Measurements from ENCODE around the gene MAGEA10.

MAGEA10 gene

DNA sequence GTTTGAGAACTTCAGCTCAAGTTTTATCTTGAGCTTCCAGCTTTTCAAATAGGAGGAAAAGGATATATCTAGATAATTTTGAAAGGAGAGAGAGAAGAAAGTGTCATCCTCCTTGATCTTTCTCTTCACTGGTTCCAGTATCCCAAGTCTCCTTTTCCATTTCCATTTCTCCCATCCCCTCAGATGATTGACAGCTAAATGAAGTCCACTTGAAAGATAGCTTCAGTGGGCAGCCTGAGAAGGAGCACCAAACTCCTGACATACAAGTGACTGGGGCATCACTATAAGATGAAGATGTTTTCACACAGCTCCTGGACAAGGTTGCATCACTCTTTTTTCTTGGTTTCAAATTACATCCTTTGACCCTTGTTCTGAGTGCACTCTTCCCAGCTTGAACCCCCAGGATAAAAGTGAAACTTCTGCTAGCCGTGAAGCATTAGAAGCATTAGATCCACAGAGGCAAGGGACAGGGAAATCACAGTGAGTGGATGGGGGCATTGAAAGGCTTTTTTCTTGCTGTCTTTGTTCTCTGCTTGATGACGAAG, 17.5 kb upstream of the MAGEA10 start:
- TF ChIP-seq, protein P1, sequence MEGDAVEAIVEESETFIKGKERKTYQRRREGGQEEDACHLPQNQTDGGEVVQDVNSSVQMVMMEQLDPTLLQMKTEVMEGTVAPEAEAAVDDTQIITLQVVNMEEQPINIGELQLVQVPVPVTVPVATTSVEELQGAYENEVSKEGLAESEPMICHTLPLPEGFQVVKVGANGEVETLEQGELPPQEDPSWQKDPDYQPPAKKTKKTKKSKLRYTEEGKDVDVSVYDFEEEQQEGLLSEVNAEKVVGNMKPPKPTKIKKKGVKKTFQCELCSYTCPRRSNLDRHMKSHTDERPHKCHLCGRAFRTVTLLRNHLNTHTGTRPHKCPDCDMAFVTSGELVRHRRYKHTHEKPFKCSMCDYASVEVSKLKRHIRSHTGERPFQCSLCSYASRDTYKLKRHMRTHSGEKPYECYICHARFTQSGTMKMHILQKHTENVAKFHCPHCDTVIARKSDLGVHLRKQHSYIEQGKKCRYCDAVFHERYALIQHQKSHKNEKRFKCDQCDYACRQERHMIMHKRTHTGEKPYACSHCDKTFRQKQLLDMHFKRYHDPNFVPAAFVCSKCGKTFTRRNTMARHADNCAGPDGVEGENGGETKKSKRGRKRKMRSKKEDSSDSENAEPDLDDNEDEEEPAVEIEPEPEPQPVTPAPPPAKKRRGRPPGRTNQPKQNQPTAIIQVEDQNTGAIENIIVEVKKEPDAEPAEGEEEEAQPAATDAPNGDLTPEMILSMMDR (IDR thresholded peaks at IDR 0.05; ENCODE audit: low read depth, low read length), result no peak
- no peak overlapping the region for H3K4me3 ChIP-seq (ENCODE audit: low read depth, low read length)

DNA sequence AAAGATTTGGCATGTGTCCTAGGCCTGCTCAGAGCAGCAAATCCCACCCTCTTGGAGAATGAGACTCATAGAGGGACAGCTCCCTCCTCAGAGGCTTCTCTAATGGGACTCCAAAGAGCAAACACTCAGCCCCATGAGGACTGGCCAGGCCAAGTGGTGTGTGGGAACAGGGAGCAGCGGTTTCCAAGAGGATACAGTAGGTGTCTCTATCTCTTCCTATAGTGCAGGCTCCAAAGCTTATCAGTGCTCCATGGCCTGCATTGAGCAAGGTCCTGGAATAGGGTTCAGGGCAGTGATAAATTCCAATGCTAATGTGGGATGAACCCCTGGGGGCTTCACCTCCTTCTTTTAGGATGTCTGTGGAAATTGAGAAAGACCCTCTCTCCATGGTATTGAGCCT, 15.7 kb upstream of the MAGEA10 start:
- TF ChIP-seq, protein P1 (IDR thresholded peaks at IDR 0.05; ENCODE audit: low read depth, low read length), result no peak
- no peak overlapping the region for H3K4me3 ChIP-seq (ENCODE audit: low read depth, low read length)

DNA sequence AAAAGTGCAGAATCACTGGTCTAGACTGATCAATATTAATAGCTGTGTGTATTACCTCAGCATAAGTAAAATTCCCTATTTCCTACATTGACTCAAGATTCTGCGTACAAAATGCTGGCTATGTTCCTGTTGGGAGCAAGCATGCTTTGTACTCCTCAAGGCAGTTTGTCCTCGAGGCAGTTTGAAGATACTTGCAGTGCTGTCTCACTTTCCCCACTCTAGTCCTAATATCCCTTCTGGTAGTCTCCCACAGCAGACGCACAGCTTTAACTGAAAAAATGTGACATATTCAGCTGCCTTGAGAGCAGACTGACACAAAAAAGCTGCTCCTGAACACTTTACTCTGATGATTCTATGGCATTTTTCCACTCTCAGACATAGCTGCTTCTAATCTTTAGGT, 12.9 kb upstream of the MAGEA10 start:
- no peak overlapping the region for H3K4me3 ChIP-seq (ENCODE audit: low read depth, low read length)
- TF ChIP-seq, protein P1 (IDR thresholded peaks at IDR 0.05; ENCODE audit: low read depth, low read length), result no peak

DNA sequence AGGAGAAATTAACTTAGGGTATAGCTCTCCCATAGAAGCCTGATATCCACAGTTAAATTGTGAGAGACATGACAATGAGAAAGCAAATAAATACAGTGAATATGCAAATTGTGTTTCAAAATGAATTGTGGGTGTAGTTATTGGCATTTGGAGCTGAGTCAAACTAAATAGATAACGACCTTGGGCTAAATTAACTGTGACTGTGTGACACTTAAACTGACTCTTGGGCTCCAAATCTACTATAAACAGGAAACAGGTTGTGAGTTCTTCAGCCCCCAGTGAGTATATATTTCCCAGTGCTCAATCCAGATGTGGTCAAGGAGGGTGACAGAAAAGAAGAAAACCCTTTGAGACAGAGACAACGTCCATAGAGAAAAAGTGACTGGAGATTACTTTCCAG, 11.3 kb upstream of the MAGEA10 start:
- TF ChIP-seq, protein P1 (IDR thresholded peaks at IDR 0.05; ENCODE audit: low read depth, low read length), result no peak
- H3K4me3 ChIP-seq (ENCODE audit: low read depth, low read length), result no peak overlapping the region

DNA sequence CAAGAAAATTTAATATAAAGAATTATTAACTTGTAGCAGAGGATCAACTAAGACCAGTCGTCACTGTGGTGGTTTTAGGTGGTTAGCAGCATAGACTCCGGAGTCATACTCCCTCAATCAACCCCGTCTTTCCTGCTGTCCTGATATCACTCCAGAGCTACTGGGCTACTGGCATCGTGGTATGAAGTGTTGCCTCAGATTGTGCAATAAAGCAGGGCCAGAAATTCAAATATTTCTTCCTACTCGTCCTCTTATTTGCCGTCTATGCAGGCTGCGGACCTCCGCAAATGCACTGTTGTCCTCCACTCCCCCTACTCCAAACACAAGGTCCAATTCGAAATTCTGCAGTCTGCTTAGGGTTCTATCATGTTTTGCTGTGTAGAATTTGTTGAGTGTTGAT, 1.2 kb upstream of the MAGEA10 start:
- H3K4me3 ChIP-seq (ENCODE audit: low read depth, low read length), result no peak overlapping the region
- TF ChIP-seq, protein P1 (IDR thresholded peaks at IDR 0.05; ENCODE audit: low read depth, low read length), result no peak

DNA sequence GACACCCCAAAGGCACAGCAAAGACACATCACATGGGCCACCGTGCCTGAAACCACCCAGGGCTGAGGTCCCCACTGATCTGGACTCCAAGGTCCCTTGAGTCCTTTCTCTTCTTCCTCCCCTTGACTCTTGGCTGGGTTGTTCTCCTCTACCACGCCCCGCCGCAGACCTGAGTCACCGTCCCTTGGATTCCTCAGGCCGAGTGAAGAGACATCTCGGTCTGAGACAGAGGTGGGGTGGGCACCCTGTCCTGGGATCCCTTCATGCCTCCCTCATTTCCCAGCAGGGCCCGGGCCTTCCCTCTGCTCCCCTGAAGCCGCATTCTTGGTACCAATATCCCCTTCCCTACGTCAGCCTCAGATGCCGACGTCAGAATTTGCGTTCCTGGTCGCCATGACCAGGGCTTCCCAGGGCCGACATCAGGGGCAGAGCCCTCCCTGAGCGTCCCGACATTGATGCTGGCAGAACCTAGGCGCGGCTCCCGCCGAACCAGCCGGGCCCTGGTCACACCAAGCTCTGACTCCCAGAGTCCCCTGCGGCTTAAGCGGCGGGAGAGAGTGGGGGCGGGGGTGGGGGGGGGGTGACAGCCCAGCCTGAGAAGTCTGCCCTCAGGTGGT, 498 bp downstream of the MAGEA10 start:
- TF ChIP-seq, protein P1 (IDR thresholded peaks at IDR 0.05; ENCODE audit: low read depth, low read length), result no peak
- H3K4me3 ChIP-seq (ENCODE audit: low read depth, low read length), result no peak overlapping the region

DNA sequence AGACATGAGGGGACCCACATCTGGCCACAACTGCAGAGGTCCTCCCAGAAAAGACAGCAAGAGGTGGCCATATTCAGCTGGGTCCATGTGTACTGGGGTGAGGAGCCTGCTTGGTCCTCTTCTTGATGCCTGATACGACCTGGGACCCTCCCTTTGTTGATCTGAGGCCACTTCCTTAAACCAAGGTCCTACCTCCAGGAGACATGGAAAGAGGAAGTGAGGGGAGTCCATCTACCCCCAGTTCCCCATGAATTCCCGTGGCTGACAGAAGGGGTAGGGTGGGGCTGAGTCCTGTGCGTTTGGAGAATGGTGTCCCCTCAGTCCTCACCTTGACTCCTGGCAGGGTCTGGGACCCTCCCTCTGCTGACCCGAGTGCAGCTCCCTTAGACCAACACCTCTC, 2.1 kb downstream of the MAGEA10 start:
- TF ChIP-seq, protein P1 (IDR thresholded peaks at IDR 0.05; ENCODE audit: low read depth, low read length), result no peak
- no peak overlapping the region for H3K4me3 ChIP-seq (ENCODE audit: low read depth, low read length)

All from WI38 (cell line).